GM12878 (cell line): ENCODE data around the gene ISL2. TPM values are rescaled to one million over a fixed set of nuclear protein-coding genes. Genes with fewer than 3 reads are reported as not detected.

Experiments
- ATAC-seq: fragments of 200-7000 bp; cut with Tn5 transposase; 3 replicates; pipeline ENCODE4 v1.9.1; 2020; ENCODE audit warnings: mild to moderate bottlenecking, moderate library complexity
- BruUV-seq: library from RNA; stranded (reverse); fragments of 400-500 nt; replicated peaks from 2 replicates; lab custom pipeline; 2021; lab: Mats Ljungman, UMichigan
- CTCF ChIA-PET: fragments of 300-600 bp; sonication (Branson Sonifier 250); formaldehyde crosslinking; extraction: SDS; loops from one replicate; lab custom pipeline; 2021; ENCODE audit warnings: inconsistent platforms; lab: Yijun Ruan, JAX
- POLR2A ChIA-PET: fragments of 350-600 bp; formaldehyde crosslinking; extraction: SDS; loops from one replicate; lab custom pipeline; 2021; ENCODE audit warnings: inconsistent platforms; lab: Charles Lee
- RAD21 ChIA-PET: fragments of 300-600 bp; sonication (Branson Sonifier 250); formaldehyde crosslinking; loops from one replicate; lab custom pipeline; 2023; ENCODE audit warnings: antibody characterized with exemption; ENCODE audit not compliant: unreplicated experiment; lab: Charles Lee
- SMC1A ChIA-PET: fragments of 300-600 bp; sonication (Branson Sonifier 250); formaldehyde crosslinking; loops from one replicate; lab custom pipeline; 2023; ENCODE audit not compliant: unreplicated experiment, uncharacterized antibody; lab: Charles Lee
- DNase-seq: peaks from one replicate; pipeline ENCODE4 v3.0.0-alpha.2; 2011; ENCODE audit warnings: low read depth, low spot score
- FAIRE-seq: peaks from 3 replicates; lab custom pipeline; 2011; peaks lifted over from hg19 to GRCh38; lab: Jason Lieb, UNC
- H2AFZ ChIP-seq: 2 replicates; pipeline ENCODE4 v1.6.0; 2011; ENCODE audit warnings: low read depth, low read length, control low read depth; ENCODE audit not compliant: control insufficient read depth
- H3K27ac ChIP-seq: 2 replicates; pipeline ENCODE4 v1.5.1; 2011; ENCODE audit warnings: control low read depth; ENCODE audit not compliant: control insufficient read depth, insufficient read depth
- H3K27me3 ChIP-seq, 2 experiments: replicated peaks in 1 of 2; 2 replicates each; pipeline versions ENCODE4 v1.6.0 to v1.6.1; 2011; ENCODE audit warnings: low read length in 1 of 2; ENCODE audit not compliant: control insufficient read depth in 2 of 2, insufficient read depth in 2 of 2
- H3K36me3 ChIP-seq, 2 experiments: 2 replicates each; pipeline ENCODE4 v1.5.1; 2011; ENCODE audit warnings: low read length in 1 of 2; ENCODE audit not compliant: control insufficient read depth in 2 of 2, insufficient read depth in 2 of 2
- H3K4me1 ChIP-seq: 2 replicates; pipeline ENCODE4 v1.6.1; 2011; ENCODE audit warnings: mild to moderate bottlenecking, low read length, moderate library complexity, mixed read lengths; ENCODE audit not compliant: control insufficient read depth, insufficient read depth
- H3K4me2 ChIP-seq: 2 replicates; pipeline ENCODE4 v1.6.0; 2011; ENCODE audit warnings: control low read depth; ENCODE audit not compliant: control insufficient read depth, insufficient read depth
- H3K4me3 ChIP-seq: fragments of 200-600 bp; sonication (generic); 2 replicates; pipeline ENCODE4 v1.5.1; 2016
- H3K79me2 ChIP-seq: 2 replicates; pipeline ENCODE4 v1.6.0; 2011; ENCODE audit warnings: low read length; ENCODE audit not compliant: control insufficient read depth, insufficient read depth
- H3K9ac ChIP-seq: 2 replicates; pipeline ENCODE4 v1.8.0; 2011; ENCODE audit warnings: low read length, control low read depth, mixed read lengths; ENCODE audit not compliant: control insufficient read depth, insufficient read depth
- H3K9me3 ChIP-seq: replicated peaks from 3 replicates; pipeline ENCODE4 v1.5.1; 2011; ENCODE audit warnings: mild to moderate bottlenecking, low read length; ENCODE audit not compliant: control insufficient read depth, insufficient read depth
- H4K20me1 ChIP-seq: 2 replicates; pipeline ENCODE4 v1.6.0; 2011; ENCODE audit not compliant: control insufficient read depth, insufficient read depth
- ASH2L ChIP-seq: fragments of 300-600, 200-600 bp; sonication (generic); IDR thresholded peaks from 2 replicates; pipeline ENCODE4 v1.6.1; 2017; ENCODE audit warnings: low read depth, mild to moderate bottlenecking, borderline replicate concordance
- BRCA1 ChIP-seq: IDR thresholded peaks from 2 replicates; pipeline ENCODE4 v1.6.1; 2011; ENCODE audit warnings: low read depth, low read length, improper control_type of control experiment
- CBX3 ChIP-seq: fragments of 200-600 bp; sonication (generic); IDR thresholded peaks from 2 replicates; pipeline ENCODE4 v1.6.1; 2016; ENCODE audit warnings: low read depth, borderline replicate concordance
- CREM ChIP-seq: IDR thresholded peaks from 2 replicates; pipeline ENCODE4 v1.6.1; 2014; ENCODE audit warnings: antibody characterized with exemption, low read depth
- EGR1 ChIP-seq, 2 experiments: IDR thresholded peaks; 1 replicate in 1 of 2; 2 replicates in 1 of 2; pipeline ENCODE4 v1.6.1; 2011 to 2012; ENCODE audit warnings: low read depth in 2 of 2, low read length in 2 of 2, borderline replicate concordance in 1 of 2, mild to moderate bottlenecking in 1 of 2, moderate library complexity in 1 of 2
- EZH2 ChIP-seq: IDR thresholded peaks from 2 replicates; pipeline ENCODE4 v1.6.1; 2012; ENCODE audit warnings: low read depth, mild to moderate bottlenecking, control low read depth, inconsistent platforms, low read length, borderline replicate concordance; ENCODE audit not compliant: control insufficient read depth
- GATAD2B ChIP-seq: fragments of 450-650 bp; conservative IDR thresholded peaks from 2 replicates; pipeline ENCODE4 v1.6.1; 2017; ENCODE audit warnings: low read depth, mild to moderate bottlenecking, moderate library complexity
- IKZF1 ChIP-seq: fragments of 450-650 bp; conservative IDR thresholded peaks from 2 replicates; pipeline ENCODE4 v1.6.1; 2017; ENCODE audit warnings: antibody characterized with exemption, mild to moderate bottlenecking
- MEF2B ChIP-seq: fragments of 450-650 bp; IDR thresholded peaks from 2 replicates; pipeline ENCODE4 v1.6.1; 2018; ENCODE audit warnings: mild to moderate bottlenecking, moderate library complexity; ENCODE audit not compliant: partially characterized antibody, poor library complexity, severe bottlenecking
- PKNOX1 ChIP-seq: fragments of 450-650 bp; IDR thresholded peaks from 2 replicates; pipeline ENCODE4 v1.6.1; 2016; ENCODE audit warnings: mild to moderate bottlenecking
- POLR2A ChIP-seq: IDR thresholded peaks from 2 replicates; pipeline ENCODE4 v1.6.1; 2011; ENCODE audit warnings: low read depth, mild to moderate bottlenecking, low read length
- RBBP5 ChIP-seq: fragments of 200-600 bp; sonication (generic); conservative IDR thresholded peaks from 2 replicates; pipeline ENCODE4 v1.6.1; 2016
- RELA ChIP-seq: fragments of 450-650 bp; IDR thresholded peaks from 2 replicates; pipeline ENCODE4 v1.8.0; 2014; ENCODE audit warnings: borderline replicate concordance; ENCODE audit not compliant: partially characterized antibody
- TAF1 ChIP-seq: IDR thresholded peaks from 2 replicates; pipeline ENCODE4 v1.6.1; 2011; ENCODE audit warnings: mild to moderate bottlenecking, low read depth, low read length, borderline replicate concordance
- TBL1XR1 ChIP-seq: IDR thresholded peaks from 2 replicates; pipeline ENCODE4 v1.6.1; 2012; ENCODE audit warnings: low read depth, low read length, improper control_type of control experiment
- WRNIP1 ChIP-seq: IDR thresholded peaks from 2 replicates; pipeline ENCODE4 v1.6.1; 2011; ENCODE audit warnings: low read depth, low read length, improper control_type of control experiment, borderline replicate concordance
- ZNF207 ChIP-seq: fragments of 450-650 bp; IDR thresholded peaks from 2 replicates; pipeline ENCODE4 v1.6.1; 2014; ENCODE audit warnings: antibody characterized with exemption, mild to moderate bottlenecking, borderline replicate concordance
- ZNF274 ChIP-seq: IDR thresholded peaks from one replicate; pipeline ENCODE4 v1.8.0; 2011; ENCODE audit not compliant: insufficient read length, insufficient read depth
- ZNF592 ChIP-seq: fragments of 450-650 bp; IDR thresholded peaks from 2 replicates; pipeline ENCODE4 v1.6.1; 2017; ENCODE audit warnings: mild to moderate bottlenecking, moderate library complexity
- ZNF622 ChIP-seq: fragments of 450-650 bp; IDR thresholded peaks from 2 replicates; pipeline ENCODE4 v1.6.1; 2017; ENCODE audit warnings: mild to moderate bottlenecking, inconsistent platforms
- WGBS: methylation state at CpG from one replicate; pipeline ENCODE4 v1.1.6; 2016; ENCODE audit warnings: low lambda C conversion rate; ENCODE audit not compliant: insufficient replicate concordance, insufficient coverage; ENCODE audit errors: missing lambda C conversion rate; 5-methylcytosine and 5-hydroxymethylcytosine counted together
- in situ Hi-C: fragments of 300-500 bp; cut with MboI; formaldehyde crosslinking; loops from 9 replicates; pipeline ENCODE4 v1.14.3; 2018; ENCODE audit warnings: mixed read lengths
- intact Hi-C: fragments of 100-400 bp; cut with micrococcal nuclease; formaldehyde crosslinking; loops from one replicate; pipeline ENCODE4 v1.14.2; 2022; ENCODE audit not compliant: unreplicated experiment
- polyA plus RNA-seq, 11 experiments: library from polyadenylated mRNA; depleted of rRNA in 4 of 11; unstranded in 6 of 11; stranded (reverse) in 5 of 11; fragments of >200 nt; fragmentation: Nextera tagmentation in 4 of 11; fragmentation: Illumina TruSeq in 1 of 11; extraction: Ambion mirVana in 4 of 11; extraction: Trizol in 1 of 11; gene quantifications; 1 replicate in 1 of 11; 2 replicates in 10 of 11; pipeline versions ENCODE4 v1.2.1 to v1.2.3, GENCODE V29; 2011 to 2016; ENCODE audit warnings: inconsistent platforms in 2 of 11, missing spikeins in 2 of 11, low read depth in 1 of 11
- total RNA-seq, 4 experiments: library from RNA; depleted of rRNA in 3 of 4; stranded (reverse); fragments of >200 nt in 3 of 4; fragmentation: Illumina TruSeq in 1 of 4; extraction: Trizol in 1 of 4; gene quantifications; 2 replicates each; pipeline versions ENCODE4 v1.2.1 to v1.2.3, GENCODE V29; 2013 to 2021

Gene ISL2
- total and polyA plus RNA-seq, 10 of the 15 experiments (the other 5 are each of a cell fraction or from before 2014, with no cell fraction given): 0.05 to 0.26 (median 0.08) TPM; not detected in 7

GRCh38 chr15:76391309-76391708 is 54.7 kb downstream of the ISL2 start:
- no peak for FAIRE-seq
- SMC1A ChIA-PET: interaction anchor here (0.8 kb wide), 1 partner anchor 13 kb away, joined by 3 read pairs; no protein-coding TSS in a partner anchor
- ATAC-seq: no peak
- no TSS peak for BruUV-seq
- POLR2A ChIA-PET: no interaction called here
- Histone ChIP-seq H3K79me2 (no peaks in the 10 kb centered on the region), H3K4me3 (no peak overlapping the region), H3K9me3 (no peaks in the 10 kb centered on the region), H3K27me3 (no peaks in the 10 kb centered on the region), H3K4me2 (no peak overlapping the region), H4K20me1 (no peaks in the 10 kb centered on the region), H2AFZ (no peak overlapping the region), H3K27ac (no peak overlapping the region), H3K36me3 (no peaks in the 10 kb centered on the region), H3K9ac (no peak overlapping the region), H3K4me1 (no peaks in the 10 kb centered on the region)
- in situ Hi-C loops: no loop called here
- 98% methylated on average over 3 of the region's 3 CpGs for WGBS
- CTCF ChIA-PET: interaction anchor here (1.0 to 1.3 kb wide), 2 partner anchors 15 to 137 kb away, joined by 3 read pairs; no protein-coding TSS in a partner anchor
- intact Hi-C loops: no loop called here
- no peak for TF ChIP-seq CBX3
- no peak for TF ChIP-seq ZNF592
- no peak for TF ChIP-seq RELA
- TF ChIP-seq CREM: no peak
- TF ChIP-seq MEF2B: no peak
- TF ChIP-seq EGR1 (IDR thresholded peaks at IDR 0.05; ENCODE audit: borderline replicate concordance in 1 of 2, low read depth in 2 of 2, low read length in 2 of 2): no peak
- no peak for TF ChIP-seq PKNOX1
- no peak for TF ChIP-seq IKZF1
- no peak for TF ChIP-seq ZNF207
- no peak for TF ChIP-seq ZNF274
- no peak for TF ChIP-seq ASH2L
- TF ChIP-seq TAF1: no peak
- TF ChIP-seq TBL1XR1: no peak
- TF ChIP-seq POLR2A: no peak
- TF ChIP-seq GATAD2B: no peak
- TF ChIP-seq WRNIP1: no peak
- TF ChIP-seq ZNF622: no peak
- no peak for TF ChIP-seq EZH2
- TF ChIP-seq BRCA1: no peak
- no peak for TF ChIP-seq RBBP5
- DNase-seq: no peak
- RAD21 ChIA-PET: no interaction called here
